ENCODE data around the gene DOCK3.
"Not testable (repeated sequence)": the region's sequence is repeated elsewhere in the genome, so short reads cannot be mapped to it uniquely, and the experiment has no call there.

Gene DOCK3

GRCh38 chr3:51264166-51264565, 589.4 kb downstream of the DOCK3 start:
- DNase-seq, result not testable (repeated sequence)

GRCh38 chr3:51268132-51268531, 593.4 kb downstream of the DOCK3 start:
- DNase-seq, result no peak

- no peak for DNase-seq
These were observed 594.7 kb downstream of the DOCK3 start for GRCh38 chr3:51269466-51269865.

- DNase-seq, result no peak
These were observed 595.8 kb downstream of the DOCK3 start for GRCh38 chr3:51270559-51270958.

- DNase-seq, result no peak
These were observed 596.4 kb downstream of the DOCK3 start for GRCh38 chr3:51271172-51271571.

GRCh38 chr3:51274052-51274451, 599.3 kb downstream of the DOCK3 start:
- no peak for DNase-seq

GRCh38 chr3:51275111-51275805, 600.5 kb downstream of the DOCK3 start:
- DNase-seq, result no peak

GRCh38 chr3:51276046-51276445, 601.3 kb downstream of the DOCK3 start:
- DNase-seq, result no peak

GRCh38 chr3:51279448-51279847, 604.7 kb downstream of the DOCK3 start:
- no peak for DNase-seq

- DNase-seq, result no peak
These were observed 605.4 kb downstream of the DOCK3 start for GRCh38 chr3:51280176-51280575.

GRCh38 chr3:51282931-51283330, 608.2 kb downstream of the DOCK3 start:
- no peak for DNase-seq

GRCh38 chr3:51283421-51283820, 608.7 kb downstream of the DOCK3 start:
- DNase-seq, result no peak

GRCh38 chr3:51295625-51296024, 620.9 kb downstream of the DOCK3 start:
- DNase-seq, result no peak

- no peak for DNase-seq
These were observed 622.6 kb downstream of the DOCK3 start for GRCh38 chr3:51297333-51297732.

- DNase-seq, result no peak
These were observed 629.5 kb downstream of the DOCK3 start for GRCh38 chr3:51304230-51304629.

GRCh38 chr3:51306093-51306492, 631.4 kb downstream of the DOCK3 start:
- DNase-seq, result no peak

GRCh38 chr3:51307458-51307857, 632.7 kb downstream of the DOCK3 start:
- DNase-seq, result no peak

GRCh38 chr3:51307945-51308607, 633.3 kb downstream of the DOCK3 start:
- not testable (repeated sequence) for DNase-seq

GRCh38 chr3:51311055-51311454, 636.3 kb downstream of the DOCK3 start:
- no peak for DNase-seq

- no peak for DNase-seq
These were observed 653.5 kb downstream of the DOCK3 start for GRCh38 chr3:51328206-51328605.

- no peak for DNase-seq
These were observed 655.3 kb downstream of the DOCK3 start for GRCh38 chr3:51330046-51330445.

- DNase-seq, result no peak
These were observed 657.4 kb downstream of the DOCK3 start for GRCh38 chr3:51332156-51332555.

GRCh38 chr3:51333021-51333420, 658.3 kb downstream of the DOCK3 start:
- DNase-seq, result no peak

GRCh38 chr3:51336261-51336660, 661.5 kb downstream of the DOCK3 start:
- DNase-seq, result no peak

GRCh38 chr3:51337666-51338065, 662.9 kb downstream of the DOCK3 start:
- no peak for DNase-seq

Measured in activated CD4-positive, alpha-beta T cell treated with anti-CD3 and anti-CD28 coated beads for 1 hour (primary cell).